ENCODE results near the gene COX4I1. TPM values are rescaled to one million over a fixed set of nuclear protein-coding genes. Genes with fewer than 3 reads are reported as not detected.

The COX4I1 gene
- total RNA-seq, 1 donor from 2014 or later: 332 TPM

DNA sequence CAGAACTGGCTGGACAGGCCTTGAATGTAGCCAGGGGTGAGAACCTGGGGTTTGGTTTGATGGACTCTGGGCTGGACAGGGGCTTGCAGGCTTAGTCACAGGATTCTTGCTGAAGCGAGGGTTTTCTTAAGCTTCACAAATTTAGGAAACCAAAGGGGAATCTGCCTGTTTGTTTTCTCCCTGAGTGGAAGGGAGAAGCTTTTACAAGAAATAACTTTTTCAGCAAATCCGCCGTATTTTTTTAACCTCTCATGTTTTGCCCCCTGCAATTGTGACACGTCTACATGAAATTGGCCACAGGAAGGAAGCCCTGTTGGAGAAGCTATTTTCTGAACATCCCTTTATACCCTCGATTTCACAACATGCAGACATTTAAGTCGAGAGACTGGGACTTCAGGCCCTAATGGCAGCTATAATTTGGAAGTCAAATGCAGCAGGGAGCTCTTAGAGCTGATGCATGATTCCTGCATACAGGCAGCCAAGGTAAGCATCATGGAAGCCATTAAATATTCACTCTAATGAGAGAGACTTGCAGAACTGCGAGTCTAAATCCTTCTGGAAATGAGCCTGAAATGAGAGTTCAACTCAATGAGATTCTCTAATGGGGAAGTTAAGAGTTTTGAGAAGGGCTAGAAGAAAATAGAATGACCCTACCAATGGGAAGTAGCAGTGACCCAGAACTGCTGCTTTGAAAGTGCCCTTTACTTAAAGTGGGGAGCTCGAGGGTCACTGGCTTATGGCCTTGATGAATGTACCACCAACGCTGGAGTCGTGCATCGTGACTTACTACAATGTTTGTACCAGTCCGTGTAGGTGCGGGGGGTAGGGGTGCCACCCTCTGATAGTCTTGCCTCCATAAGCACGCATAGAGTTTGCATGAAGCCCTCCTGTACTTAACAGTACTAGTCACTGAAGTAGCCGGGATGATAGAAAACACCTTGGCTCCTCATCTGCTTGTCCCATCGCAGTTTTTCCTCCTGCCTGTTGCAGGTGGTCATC, 54.4 kb downstream of the COX4I1 start:
- Histone ChIP-seq H3K9me3 (ENCODE audit: control insufficient read depth in 3 of 3, low read length in 3 of 3) (peaks cover 0 to 7% (median 0%) of the 10 kb centered on the region in 3 donors), H3K9ac (ENCODE audit: low read depth in 1 of 3, low read length in 3 of 3) (no peak overlapping the region), H3K4me1 (ENCODE audit: control insufficient read depth in 3 of 3, insufficient read depth in 3 of 3, low read length in 3 of 3) (no peaks in the 10 kb centered on the region), H3K36me3 (ENCODE audit: control insufficient read depth in 3 of 3, insufficient read depth in 3 of 3, low read length in 3 of 3) (no peaks in the 10 kb centered on the region), H3K4me3 (ENCODE audit: low read length in 3 of 3) (no peak overlapping the region), H3K27ac (ENCODE audit: low read depth, low read length) (peak overlapping the region; percentile 32), H3K27me3 (ENCODE audit: control insufficient read depth in 3 of 3, insufficient read depth in 3 of 3, low read length in 3 of 3) (peaks cover 6 to 19% (median 13%) of the 10 kb centered on the region in 3 donors)

DNA sequence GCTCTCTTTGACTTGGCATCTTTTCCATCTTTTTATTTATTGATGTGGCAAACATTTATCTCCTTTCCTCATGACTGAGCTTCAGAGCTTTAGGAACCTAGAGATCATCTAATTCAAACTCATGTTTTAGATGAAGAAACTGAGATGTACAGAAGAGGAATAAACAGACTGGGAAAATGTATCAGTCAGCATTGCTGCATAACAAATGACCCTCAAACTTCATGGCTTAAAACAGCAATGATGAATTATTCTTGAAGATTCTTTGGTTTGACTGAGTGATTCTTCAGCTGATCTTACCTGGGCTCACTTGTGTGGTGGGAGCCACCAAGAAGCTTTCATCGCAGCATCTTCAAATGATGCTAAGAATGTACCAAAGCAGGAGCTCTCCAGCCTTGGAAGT, 55.4 kb downstream of the COX4I1 start:
- Histone ChIP-seq H3K9ac (ENCODE audit: low read depth in 1 of 3, low read length in 3 of 3) (no peak overlapping the region), H3K27ac (ENCODE audit: low read depth, low read length) (peak overlapping the region; percentile 32), H3K36me3 (ENCODE audit: control insufficient read depth in 3 of 3, insufficient read depth in 3 of 3, low read length in 3 of 3) (no peaks in the 10 kb centered on the region), H3K4me3 (ENCODE audit: low read length in 3 of 3) (no peak overlapping the region), H3K27me3 (ENCODE audit: control insufficient read depth in 3 of 3, insufficient read depth in 3 of 3, low read length in 3 of 3) (peaks cover 10 to 29% (median 15%) of the 10 kb centered on the region in 3 donors), H3K4me1 (ENCODE audit: control insufficient read depth in 3 of 3, insufficient read depth in 3 of 3, low read length in 3 of 3) (peaks cover 0 to 1% (median 0%) of the 10 kb centered on the region in 3 donors), H3K9me3 (ENCODE audit: control insufficient read depth in 3 of 3, low read length in 3 of 3) (peaks cover 0 to 7% (median 0%) of the 10 kb centered on the region in 3 donors)

DNA sequence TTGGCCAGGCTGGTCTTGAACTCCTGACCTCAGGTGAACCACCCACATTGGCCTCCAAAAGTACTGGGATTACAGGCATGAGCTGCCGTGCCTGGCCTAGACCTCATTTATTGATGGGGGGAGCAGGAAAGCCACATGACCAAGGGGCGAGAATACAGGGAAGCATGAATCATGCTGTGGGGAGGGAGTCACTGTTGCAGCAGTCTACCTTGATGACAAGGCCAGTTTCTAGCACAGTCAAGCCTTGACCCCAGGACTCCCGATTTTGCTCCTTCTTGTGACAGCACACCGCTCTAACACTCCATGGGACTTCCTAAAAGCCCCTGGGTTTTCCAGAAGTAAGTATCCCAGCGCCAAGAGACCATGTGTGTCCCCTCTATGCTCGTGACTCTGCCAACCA, 56.6 kb downstream of the COX4I1 start:
- H3K27me3 ChIP-seq (ENCODE audit: control insufficient read depth in 3 of 3, insufficient read depth in 3 of 3, low read length in 3 of 3): peaks cover 10 to 31% (median 18%) of the 10 kb centered on the region in 3 donors
- no peaks in the 10 kb centered on the region for H3K36me3 ChIP-seq (ENCODE audit: control insufficient read depth in 3 of 3, insufficient read depth in 3 of 3, low read length in 3 of 3)
- H3K9ac ChIP-seq (ENCODE audit: low read depth in 1 of 3, low read length in 3 of 3): no peak overlapping the region
- no peak overlapping the region for H3K27ac ChIP-seq (ENCODE audit: low read depth, low read length)
- peaks cover 0 to 7% (median 0%) of the 10 kb centered on the region in 3 donors for H3K9me3 ChIP-seq (ENCODE audit: control insufficient read depth in 3 of 3, low read length in 3 of 3)
- no peak overlapping the region for H3K4me3 ChIP-seq (ENCODE audit: low read length in 3 of 3)
- peaks cover 0 to 3% (median 3%) of the 10 kb centered on the region in 3 donors for H3K4me1 ChIP-seq (ENCODE audit: control insufficient read depth in 3 of 3, insufficient read depth in 3 of 3, low read length in 3 of 3)

DNA sequence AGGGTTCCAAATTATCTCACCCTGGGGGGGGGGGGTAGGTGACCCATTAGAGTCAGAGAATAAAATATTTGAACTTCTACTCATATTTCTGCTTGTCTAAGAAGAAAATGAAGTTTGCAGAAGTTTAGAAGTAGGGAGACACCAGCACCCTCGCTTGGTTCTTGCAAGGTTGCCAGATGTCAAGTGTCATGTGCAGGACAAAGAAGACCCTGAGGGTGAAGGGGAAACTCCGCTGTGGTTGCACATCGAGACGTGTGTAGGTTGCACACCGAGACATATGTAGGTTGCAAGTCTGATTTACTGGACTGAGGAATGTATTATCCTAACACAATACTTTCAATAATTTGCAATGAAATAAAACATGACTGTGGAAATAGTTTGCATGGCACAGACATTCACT, 57.1 kb downstream of the COX4I1 start:
- no peak overlapping the region for H3K9ac ChIP-seq (ENCODE audit: low read depth in 1 of 3, low read length in 3 of 3)
- H3K4me1 ChIP-seq (ENCODE audit: control insufficient read depth in 3 of 3, insufficient read depth in 3 of 3, low read length in 3 of 3): peaks cover 0 to 3% (median 3%) of the 10 kb centered on the region in 3 donors
- H3K4me3 ChIP-seq (ENCODE audit: low read length in 3 of 3): no peak overlapping the region
- peaks cover 0 to 7% (median 0%) of the 10 kb centered on the region in 3 donors for H3K9me3 ChIP-seq (ENCODE audit: control insufficient read depth in 3 of 3, low read length in 3 of 3)
- peaks cover 10 to 31% (median 15%) of the 10 kb centered on the region in 3 donors for H3K27me3 ChIP-seq (ENCODE audit: control insufficient read depth in 3 of 3, insufficient read depth in 3 of 3, low read length in 3 of 3)
- no peaks in the 10 kb centered on the region for H3K36me3 ChIP-seq (ENCODE audit: control insufficient read depth in 3 of 3, insufficient read depth in 3 of 3, low read length in 3 of 3)
- no peak overlapping the region for H3K27ac ChIP-seq (ENCODE audit: low read depth, low read length)

Small RNAs within 50 kb of the gene (small RNA-seq; reads per million reads assigned to genes)
- not detected for gene RNU1-103P

Other genes starting within 250 kb of the COX4I1 start
- 27.7 TPM for gene GSE1, start 186.4 kb upstream of the COX4I1 start, total RNA-seq
- 4.7 TPM for gene GINS2, start 110.7 kb upstream of the COX4I1 start, total RNA-seq
- 1.0 TPM for gene C16orf74, start 48.6 kb upstream of the COX4I1 start, total RNA-seq
- gene EMC8, start 151 bp upstream of the COX4I1 start, total RNA-seq: 8.9 TPM
- gene IRF8, start 99.5 kb downstream of the COX4I1 start, total RNA-seq: 19.8 TPM

Data from skeletal muscle tissue (tissue), 5 donors.